Fibroblast of skin of right quadriceps (primary cell): ENCODE data around the gene GNGT1.
"Not testable (repeated sequence)": the region's sequence is repeated elsewhere in the genome, so short reads cannot be mapped to it uniquely, and the experiment has no call there.

ENCODE experiments used
- DNase-seq: peaks from one replicate; pipeline ENCODE4 v3.0.0-alpha.2; 2013

Gene GNGT1

GRCh38 chr7:93910076-93910994, 4.0 kb downstream of the GNGT1 start:
- peak; percentile 80 for DNase-seq

- DNase-seq = not testable (repeated sequence)
Measured at GRCh38 chr7:93911242-93911641, 4.9 kb downstream of the GNGT1 start.

GRCh38 chr7:93911661-93912060, 5.3 kb downstream of the GNGT1 start:
- DNase-seq = not testable (repeated sequence)

- no peak for DNase-seq
Measured at GRCh38 chr7:93913197-93913596, 6.8 kb downstream of the GNGT1 start.

- peak; percentile 79 for DNase-seq
Measured at GRCh38 chr7:93914581-93915066, 8.3 kb downstream of the GNGT1 start.

- not testable (repeated sequence) for DNase-seq
Measured at GRCh38 chr7:93915206-93915842, 9.0 kb downstream of the GNGT1 start.

GRCh38 chr7:93915888-93916287, 9.5 kb downstream of the GNGT1 start:
- not testable (repeated sequence) for DNase-seq

GRCh38 chr7:93916315-93916714, 9.9 kb downstream of the GNGT1 start:
- not testable (repeated sequence) for DNase-seq

GRCh38 chr7:93920496-93921182, 14.3 kb downstream of the GNGT1 start:
- DNase-seq = peak; percentile 12

GRCh38 chr7:93921186-93921585, 14.8 kb downstream of the GNGT1 start:
- no peak for DNase-seq

- DNase-seq = peak; percentile 77
Measured at GRCh38 chr7:93921607-93922566, 15.5 kb downstream of the GNGT1 start, which contains the start of gene GNG11. TSS of gene GNG11 (plus strand) at chr7:93921735. CDS start at chr7:93922138, 403 bp downstream.

GRCh38 chr7:93923296-93923695, 16.9 kb downstream of the GNGT1 start:
- DNase-seq = no peak

GRCh38 chr7:93923942-93924341, 17.6 kb downstream of the GNGT1 start:
- peak; percentile 60 for DNase-seq

- no peak for DNase-seq
Measured at GRCh38 chr7:93926800-93927199, 20.4 kb downstream of the GNGT1 start.

- no peak for DNase-seq
Measured at GRCh38 chr7:93927585-93927984, 21.2 kb downstream of the GNGT1 start.

- DNase-seq = no peak
Measured at GRCh38 chr7:93931655-93932054, 25.3 kb downstream of the GNGT1 start.

- no peak for DNase-seq
Measured at GRCh38 chr7:93933156-93933555, 26.8 kb downstream of the GNGT1 start.

- no peak for DNase-seq
Measured at GRCh38 chr7:93935102-93935501, 28.7 kb downstream of the GNGT1 start.

- no peak for DNase-seq
Measured at GRCh38 chr7:93937818-93938217, 31.5 kb downstream of the GNGT1 start.

GRCh38 chr7:93938293-93938692, 31.9 kb downstream of the GNGT1 start:
- DNase-seq = no peak

- DNase-seq = peak; percentile 71
Measured at GRCh38 chr7:93941945-93942344, 35.6 kb downstream of the GNGT1 start.
